ENCODE measurements around the gene BCKDHA. TPM values are rescaled to one million over a fixed set of nuclear protein-coding genes. Genes with fewer than 3 reads are reported as not detected.

The BCKDHA gene
- total RNA-seq, 1 donor from 2014 or later, result 9.2 TPM

- no peak for DNase-seq (ENCODE audit: low read depth)
- no peak for FAIRE-seq
- Mint-ChIP-seq H3K9me3 (ENCODE audit: unreplicated experiment) (no peaks in the 10 kb centered on the region), H3K4me1 (ENCODE audit: low read depth, unreplicated experiment) (peaks cover 1% of the 10 kb centered on the region), H3K27me3 (ENCODE audit: low read depth, unreplicated experiment) (no peaks in the 10 kb centered on the region), H3K27ac (ENCODE audit: unreplicated experiment) (no peak overlapping the region), H3K4me3 (ENCODE audit: unreplicated experiment) (no peak overlapping the region), H3K36me3 (ENCODE audit: low read depth, unreplicated experiment) (peaks cover 2% of the 10 kb centered on the region)
- peaks cover 15% of the 10 kb centered on the region for H3K79me2 ChIP-seq (ENCODE audit: insufficient read depth, low read length)
- TF ChIP-seq CTCF (IDR thresholded peaks at IDR 0.05; ENCODE audit: insufficient read depth, low read depth, low read length) (no peak), EZH2 (IDR thresholded peaks at IDR 0.05; ENCODE audit: insufficient read depth, low read length) (no peak)
- H3K4me3 ChIP-seq (ENCODE audit: insufficient read depth, low read depth, low read length), result no peak overlapping the region
- no peaks in the 10 kb centered on the region for H3K9me3 ChIP-seq (ENCODE audit: insufficient read depth, low read depth, low read length)
- peaks cover 5% of the 10 kb centered on the region for H3K4me1 ChIP-seq (ENCODE audit: insufficient read depth, low read length)
- no peaks in the 10 kb centered on the region for H3K27me3 ChIP-seq (ENCODE audit: insufficient read depth, low read length)
- no peak overlapping the region for H3K27ac ChIP-seq (ENCODE audit: low read depth, low read length)
- H4K20me1 ChIP-seq (ENCODE audit: insufficient read depth, low read length), result no peaks in the 10 kb centered on the region
- no peak overlapping the region for H3K9ac ChIP-seq (ENCODE audit: low read length)
- H3K36me3 ChIP-seq (ENCODE audit: insufficient read depth, low read length), result no peaks in the 10 kb centered on the region
- H3K4me2 ChIP-seq (ENCODE audit: low read length), result peak overlapping the region; percentile 89
- H2AFZ ChIP-seq (ENCODE audit: low read depth, low read length), result no peak overlapping the region
Observed at GRCh38 chr19:41437944-41438574, 40.4 kb downstream of the BCKDHA start.

GRCh38 chr19:41439441-41440222, 42.0 kb downstream of the BCKDHA start, which contains the start of gene DMAC2:
TSS of gene DMAC2 (minus strand) at chr19:41439912. CDS start at chr19:41439899, 13 bp downstream.
- H3K27me3 Mint-ChIP-seq (ENCODE audit: low read depth, unreplicated experiment), result peaks cover 10% of the 10 kb centered on the region
- FAIRE-seq (peak; percentile 93), DNase-seq (ENCODE audit: low read depth) (peak; percentile 97)
- Histone ChIP-seq H3K36me3 (ENCODE audit: insufficient read depth, low read length) (no peaks in the 10 kb centered on the region), H3K4me3 (ENCODE audit: insufficient read depth, low read depth, low read length) (peak within 1 kb of the TSS; percentile 90), H3K9me3 (ENCODE audit: insufficient read depth, low read depth, low read length) (no peaks in the 10 kb centered on the region), H2AFZ (ENCODE audit: low read depth, low read length) (peak within 1 kb of the TSS; percentile 91), H3K4me2 (ENCODE audit: low read length) (peak within 1 kb of the TSS; percentile 89), H3K27ac (ENCODE audit: low read depth, low read length) (peak within 1 kb of the TSS; percentile 94), H4K20me1 (ENCODE audit: insufficient read depth, low read length) (no peaks in the 10 kb centered on the region), H3K4me1 (ENCODE audit: insufficient read depth, low read length) (peaks cover 5% of the 10 kb centered on the region), H3K27me3 (ENCODE audit: insufficient read depth, low read length) (no peaks in the 10 kb centered on the region), H3K9ac (ENCODE audit: low read length) (peak within 1 kb of the TSS; percentile 89), H3K79me2 (ENCODE audit: insufficient read depth, low read length) (peaks cover 15% of the 10 kb centered on the region)
- TF ChIP-seq CTCF (IDR thresholded peaks at IDR 0.05; ENCODE audit: insufficient read depth, low read depth, low read length) (peak; percentile 35), EZH2 (IDR thresholded peaks at IDR 0.05; ENCODE audit: insufficient read depth, low read length) (no peak)
- H3K4me1 Mint-ChIP-seq (ENCODE audit: low read depth, unreplicated experiment), result peaks cover 1% of the 10 kb centered on the region
- H3K9me3 Mint-ChIP-seq (ENCODE audit: unreplicated experiment), result no peaks in the 10 kb centered on the region
- no peak within 1 kb of the TSS for H3K4me3 Mint-ChIP-seq (ENCODE audit: unreplicated experiment)
- peak within 1 kb of the TSS; percentile 17 for H3K27ac Mint-ChIP-seq (ENCODE audit: unreplicated experiment)
- peaks cover 2% of the 10 kb centered on the region for H3K36me3 Mint-ChIP-seq (ENCODE audit: low read depth, unreplicated experiment)

Data from astrocyte (in vitro differentiated cells and primary cell).